Temporal lobe (tissue), 1 donor: ENCODE measurements around the gene GPM6B. TPM values are rescaled to one million over a fixed set of nuclear protein-coding genes. Genes with fewer than 3 reads are reported as not detected.

Experiments used
- total RNA-seq: library from RNA; depleted of rRNA; stranded (reverse); fragments of >200 nt; gene quantifications from one replicate; pipeline ENCODE4 v1.2.3, GENCODE V29; 2014

Gene GPM6B
- total RNA-seq, 1 donor from 2014 or later, result 323 TPM

Other genes with a start within 250 kb of the GPM6B start
- gene EGFL6, start 247.5 kb downstream of the GPM6B start, total RNA-seq, result 0.98 TPM
- gene TCEANC, start 164.0 kb downstream of the GPM6B start, total RNA-seq, result 9.3 TPM
- 20.4 TPM for gene RAB9A, start 128.0 kb downstream of the GPM6B start, total RNA-seq
- 41.6 TPM for gene TRAPPC2, start 82.5 kb downstream of the GPM6B start, total RNA-seq
- 18.2 TPM for gene OFD1, start 82.3 kb downstream of the GPM6B start, total RNA-seq
- 12.5 TPM for gene GEMIN8, start 212.8 kb upstream of the GPM6B start, total RNA-seq